ENCODE data around the gene RAC2. TPM values are rescaled to one million over a fixed set of nuclear protein-coding genes. Genes with fewer than 3 reads are reported as not detected.
A peak's percentile ranks its signal among the peaks of the same experiment; 100 is the strongest.
"Not testable (repeated sequence)": the region's sequence is repeated elsewhere in the genome, so short reads cannot be mapped to it uniquely, and the experiment has no call there.

The RAC2 gene
- total RNA-seq, 1 experiment from 2014 or later = 151 TPM

DNA sequence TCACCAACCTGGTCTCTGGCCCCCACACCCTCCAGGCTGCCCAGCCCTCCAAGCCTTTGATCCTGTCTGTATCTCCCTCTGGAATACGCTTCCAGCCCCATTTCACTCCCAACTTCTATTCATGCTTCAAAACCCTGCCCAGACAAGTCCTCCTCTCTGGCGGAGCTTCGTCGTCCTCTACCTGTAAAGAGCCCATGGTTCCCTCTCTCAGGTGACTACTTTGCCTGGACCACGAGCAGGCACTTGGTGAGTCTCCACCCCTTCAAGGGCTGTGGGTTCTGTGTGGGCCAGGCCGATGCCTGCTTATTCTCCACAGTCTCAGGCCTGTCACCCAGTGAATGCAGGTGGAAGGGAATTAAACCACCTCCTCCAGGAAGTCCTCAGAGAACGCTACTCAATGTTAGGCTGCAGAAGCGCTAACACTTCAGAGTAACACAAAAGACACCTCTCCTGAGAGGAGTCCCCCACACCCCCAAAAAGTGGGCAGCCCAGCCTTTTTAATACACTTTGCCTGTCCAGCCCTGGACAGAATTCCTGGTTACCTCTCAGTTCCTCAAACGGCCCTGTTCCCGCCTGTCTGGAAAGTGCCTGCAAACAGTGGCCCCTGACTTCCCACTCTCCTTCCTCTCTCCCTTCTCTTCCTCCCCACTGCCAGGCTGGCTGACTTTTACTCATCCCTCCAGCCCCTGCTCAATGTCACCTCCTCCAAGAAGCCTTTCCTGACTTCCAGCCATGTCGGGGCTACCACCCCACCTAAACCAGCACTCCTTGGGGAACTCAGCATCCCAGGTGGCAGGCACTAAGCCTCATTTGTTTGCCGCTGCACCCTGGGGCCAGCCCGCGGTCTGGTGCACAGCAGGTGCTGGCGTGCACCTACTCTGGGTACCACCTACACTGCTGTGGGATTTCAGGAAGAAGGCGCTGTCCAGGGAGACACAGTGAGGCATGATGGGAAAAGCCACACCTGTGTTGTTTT is 9.0 kb downstream of the RAC2 start:
- no peak for DNase-seq (ENCODE audit: low read depth)

DNA sequence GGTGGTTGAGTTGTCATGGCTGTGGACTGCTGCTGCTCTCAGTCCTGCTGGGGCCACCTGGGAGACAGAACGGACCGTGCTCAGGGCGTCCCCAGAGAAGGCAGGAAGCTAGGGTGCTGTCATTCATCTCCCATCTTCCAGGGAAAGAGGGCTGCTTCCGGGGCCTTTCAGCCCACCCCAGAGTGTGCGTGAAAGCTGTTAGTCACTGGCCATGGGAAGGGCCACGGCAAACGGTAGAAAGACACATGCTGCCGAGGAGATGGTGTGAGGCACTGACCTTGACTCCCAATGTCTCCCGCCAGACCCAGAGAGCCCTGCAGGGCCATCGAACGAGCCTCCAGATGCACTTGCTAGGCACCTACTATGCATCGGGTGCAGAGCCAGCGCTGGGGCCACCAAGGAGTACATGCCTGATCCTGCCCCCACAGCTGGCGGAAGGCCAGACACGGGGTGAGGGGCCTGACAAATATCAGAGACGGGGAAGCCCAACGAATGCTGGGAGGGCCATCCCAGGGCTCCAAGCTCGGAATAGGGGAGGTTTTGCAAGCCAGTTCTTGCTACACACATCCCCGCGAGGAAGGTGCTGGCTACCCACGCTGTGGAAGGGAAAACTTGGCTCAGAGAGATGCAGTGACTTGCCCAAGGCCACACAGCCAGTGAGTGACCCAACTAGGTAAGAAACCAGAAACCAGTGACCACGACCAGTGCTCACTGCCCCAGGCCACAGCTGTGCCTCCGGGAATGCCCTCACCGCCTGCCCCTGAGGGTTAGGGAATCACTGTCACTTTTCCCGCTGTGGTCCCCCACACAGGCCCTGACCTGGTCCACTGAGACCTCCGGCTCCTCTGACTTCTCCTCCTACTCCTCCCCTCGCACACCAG is 10.1 kb downstream of the RAC2 start:
- no peak for DNase-seq (ENCODE audit: low read depth)

DNA sequence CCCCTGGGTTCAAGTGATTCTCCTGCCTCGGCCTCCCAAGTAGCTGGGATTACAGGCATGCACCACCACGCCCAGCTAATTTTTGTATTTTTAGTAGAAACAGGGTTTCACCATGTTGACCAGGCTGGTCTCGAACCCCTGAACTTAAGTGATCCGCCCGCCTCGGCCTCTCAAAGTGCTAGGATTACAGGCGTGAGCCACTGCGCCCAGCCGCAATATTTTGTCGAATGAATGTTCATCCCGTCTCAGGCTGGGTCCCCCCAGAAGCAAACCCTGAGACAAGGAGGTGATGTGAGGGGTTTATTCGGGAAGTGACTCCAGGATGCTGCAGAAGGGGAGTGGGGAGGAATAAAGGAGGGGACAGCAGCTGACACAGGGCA is 10.7 kb downstream of the RAC2 start:
- not testable (repeated sequence) for DNase-seq (ENCODE audit: low read depth)

DNA sequence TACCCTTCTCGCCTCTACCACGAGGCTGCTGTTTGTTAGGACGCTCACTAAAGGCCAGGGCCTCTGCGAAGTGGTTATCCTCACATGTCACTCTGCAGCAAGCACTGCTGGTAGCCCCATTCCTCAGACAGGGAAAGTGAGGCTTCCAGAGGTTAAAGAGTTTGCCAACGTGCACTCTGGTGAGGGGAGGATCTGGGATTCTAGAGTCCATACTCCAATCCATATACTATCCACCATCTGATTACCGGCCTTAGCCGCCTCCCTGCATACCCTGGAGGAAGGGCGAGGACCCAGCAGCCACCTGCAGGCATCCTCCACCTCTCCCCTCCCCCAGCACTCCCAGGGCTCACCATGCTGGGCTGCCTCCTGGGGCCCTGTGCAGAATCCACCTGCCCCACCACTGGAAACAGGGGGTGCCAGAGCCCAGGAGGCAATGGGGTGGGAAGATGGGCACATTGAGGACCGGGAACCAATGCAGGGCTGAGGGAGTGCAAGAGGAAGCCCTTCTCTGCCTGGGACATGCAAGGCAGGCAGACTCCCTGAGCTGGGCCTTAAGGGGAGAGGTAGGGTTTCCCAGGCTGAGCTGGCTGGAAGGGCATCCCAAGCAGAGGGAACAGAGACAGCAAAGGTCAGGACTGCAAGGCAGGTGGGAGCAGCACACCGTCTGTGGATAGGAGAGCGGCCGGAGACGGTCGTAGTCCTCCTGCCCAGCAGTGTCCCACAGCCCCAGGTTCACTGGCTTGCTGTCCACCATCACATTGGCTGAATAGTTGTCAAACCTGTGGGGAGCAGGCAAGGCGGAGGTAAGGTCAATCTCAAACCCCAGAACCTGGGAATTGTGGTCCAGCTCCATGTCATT is 11.7 kb downstream of the RAC2 start:
- no peak for DNase-seq (ENCODE audit: low read depth)

DNA sequence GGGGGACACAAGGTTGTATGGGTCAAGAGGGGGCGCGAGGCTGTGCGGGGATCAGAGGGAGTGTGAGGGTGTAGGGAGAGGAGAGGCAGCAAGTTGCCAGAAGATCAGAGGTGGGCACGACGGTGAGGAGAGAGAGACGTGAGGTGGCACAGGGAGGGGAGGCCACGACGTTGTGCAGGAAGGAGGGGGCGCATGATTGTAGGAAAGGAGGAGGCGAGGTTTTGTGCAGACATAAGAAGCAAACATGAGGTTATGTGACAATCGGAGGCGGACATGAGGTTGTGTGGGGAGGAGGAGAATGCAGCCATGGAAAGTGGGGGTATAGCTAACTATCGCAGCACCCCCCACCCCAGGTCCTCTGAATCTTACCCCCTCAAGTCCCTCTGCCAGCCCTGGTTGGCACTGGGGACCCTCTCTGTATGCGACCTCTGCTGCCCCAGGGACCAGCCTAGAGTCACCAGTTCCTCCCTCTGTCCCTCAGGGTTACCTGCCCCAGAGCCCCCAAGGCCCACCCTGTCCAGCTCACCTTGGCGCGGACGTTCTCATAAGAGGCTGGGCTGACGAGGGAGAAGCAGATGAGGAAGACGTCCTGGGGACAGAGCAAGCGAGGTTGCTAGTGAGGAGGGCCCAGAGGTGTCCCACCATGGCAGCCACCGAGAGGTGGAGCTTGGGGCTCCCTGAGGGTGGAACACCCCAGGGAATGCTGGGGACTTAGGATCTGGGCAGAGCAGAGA is 12.5 kb downstream of the RAC2 start:
- no peak for DNase-seq (ENCODE audit: low read depth)

DNA sequence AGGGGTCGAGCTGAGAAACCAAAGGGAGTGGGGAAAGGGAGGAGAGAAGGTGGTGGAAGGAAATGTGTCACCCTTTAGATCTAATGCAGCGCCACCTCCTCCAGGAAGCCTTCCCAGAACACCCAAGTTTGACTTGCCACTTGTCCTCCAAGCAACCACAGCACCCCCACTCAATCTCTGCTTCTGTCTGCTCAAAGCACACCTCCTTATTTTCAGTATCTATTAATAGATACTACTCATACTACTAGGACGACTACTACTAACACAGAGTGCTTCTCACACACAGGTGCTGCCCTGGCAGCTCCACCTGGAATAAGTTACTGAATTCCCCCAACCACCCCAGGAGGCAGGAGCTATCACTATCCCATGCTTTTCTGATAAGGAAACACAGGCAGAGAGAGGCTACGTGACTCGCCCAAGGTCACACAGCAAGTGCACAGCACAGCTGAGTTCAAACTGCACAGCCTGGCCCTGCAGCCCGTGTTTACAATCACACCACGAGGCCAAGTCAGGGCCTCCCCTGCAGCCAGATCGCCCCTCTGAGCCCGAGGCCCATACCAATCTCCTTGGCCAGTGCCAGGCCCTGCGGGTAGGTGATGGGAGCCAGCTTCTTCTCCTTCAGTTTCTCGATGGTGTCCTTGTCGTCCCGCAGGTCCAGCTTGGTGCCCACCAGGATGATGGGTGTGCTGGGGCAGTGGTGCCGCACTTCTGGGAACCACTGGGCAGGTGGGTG is 13.2 kb downstream of the RAC2 start:
- DNase-seq (ENCODE audit: low read depth) = no peak

DNA sequence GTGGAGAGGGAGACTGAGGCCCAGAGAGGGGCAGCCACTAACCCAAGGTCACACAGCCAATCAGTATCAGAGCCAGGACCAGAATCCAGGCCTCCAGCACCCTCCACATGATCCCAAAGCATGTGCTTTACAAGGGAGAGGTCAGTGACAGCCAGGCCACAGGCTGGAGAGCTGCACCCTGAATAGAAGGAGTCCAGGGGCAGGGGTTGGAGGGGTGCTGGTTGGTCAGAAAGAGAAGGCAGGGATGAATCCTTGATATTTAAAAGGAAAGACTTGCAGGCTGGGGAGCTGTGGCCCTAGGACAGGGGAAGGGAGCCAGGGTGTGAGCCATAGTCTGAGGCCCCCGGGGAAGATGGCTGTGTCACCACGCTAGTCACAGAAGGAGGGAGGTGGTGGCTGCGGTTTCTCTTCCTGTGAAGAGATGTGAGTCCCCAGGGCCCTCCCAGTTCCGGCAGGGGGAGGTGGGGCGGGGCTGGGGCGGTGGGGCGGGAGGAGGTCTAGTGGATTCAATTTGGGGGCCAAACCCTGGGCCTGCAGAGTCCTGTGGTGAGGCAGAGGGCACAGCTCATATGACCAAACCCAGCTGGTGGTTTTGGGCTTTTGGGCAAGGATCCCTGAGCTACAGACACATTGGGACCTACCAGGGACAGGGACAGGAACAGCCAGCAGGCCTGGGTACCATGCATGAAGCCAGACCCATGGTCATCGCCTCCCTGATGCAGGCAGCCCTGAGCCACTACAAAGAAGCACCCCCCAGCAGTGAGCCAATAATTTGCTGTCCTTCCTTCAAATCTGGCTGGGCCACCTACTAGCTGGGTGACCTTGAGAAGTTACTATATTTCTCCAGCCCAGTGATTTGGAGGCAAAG is 14.0 kb downstream of the RAC2 start:
- peak; percentile 95 for DNase-seq (ENCODE audit: low read depth)

DNA sequence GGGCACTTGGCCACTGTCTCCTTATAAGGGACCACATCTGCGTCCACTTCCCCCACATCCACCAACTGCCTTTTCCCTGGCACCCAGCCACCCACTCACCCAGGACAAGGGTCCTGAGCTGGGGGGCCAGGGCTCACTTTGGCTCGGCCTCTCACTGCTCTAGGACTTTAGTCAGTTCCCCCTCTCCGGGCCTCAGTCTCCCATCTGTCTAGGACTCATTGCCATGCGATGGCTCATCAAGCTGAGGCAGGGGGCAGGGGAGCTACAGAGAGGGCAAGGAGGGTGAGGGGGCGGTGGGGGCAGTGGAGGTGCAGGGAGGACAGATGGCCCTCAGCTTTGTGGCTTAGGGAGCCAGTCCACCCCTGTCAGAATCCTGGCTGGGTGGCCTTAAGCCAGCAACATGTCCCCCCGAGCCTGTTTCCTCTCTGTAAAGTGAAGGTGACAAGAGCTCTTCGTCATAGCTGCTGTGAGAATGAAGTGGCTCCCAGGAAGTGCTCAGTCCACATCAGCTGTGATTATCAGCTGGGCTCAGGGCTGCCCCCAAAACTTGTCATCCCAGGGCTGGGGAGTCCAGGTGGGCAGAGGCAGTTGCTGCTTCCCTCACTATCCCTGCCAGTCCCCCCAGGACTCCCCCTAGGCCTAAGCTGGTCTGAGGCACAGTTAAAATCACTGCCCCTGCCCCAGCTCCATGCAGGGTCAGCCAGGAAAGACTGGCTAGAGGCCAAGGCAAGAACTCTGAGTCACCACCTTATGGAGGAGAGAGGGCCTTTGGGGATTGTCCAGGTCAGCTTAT is 14.9 kb downstream of the RAC2 start:
- DNase-seq (ENCODE audit: low read depth) = peak; percentile 92

DNA sequence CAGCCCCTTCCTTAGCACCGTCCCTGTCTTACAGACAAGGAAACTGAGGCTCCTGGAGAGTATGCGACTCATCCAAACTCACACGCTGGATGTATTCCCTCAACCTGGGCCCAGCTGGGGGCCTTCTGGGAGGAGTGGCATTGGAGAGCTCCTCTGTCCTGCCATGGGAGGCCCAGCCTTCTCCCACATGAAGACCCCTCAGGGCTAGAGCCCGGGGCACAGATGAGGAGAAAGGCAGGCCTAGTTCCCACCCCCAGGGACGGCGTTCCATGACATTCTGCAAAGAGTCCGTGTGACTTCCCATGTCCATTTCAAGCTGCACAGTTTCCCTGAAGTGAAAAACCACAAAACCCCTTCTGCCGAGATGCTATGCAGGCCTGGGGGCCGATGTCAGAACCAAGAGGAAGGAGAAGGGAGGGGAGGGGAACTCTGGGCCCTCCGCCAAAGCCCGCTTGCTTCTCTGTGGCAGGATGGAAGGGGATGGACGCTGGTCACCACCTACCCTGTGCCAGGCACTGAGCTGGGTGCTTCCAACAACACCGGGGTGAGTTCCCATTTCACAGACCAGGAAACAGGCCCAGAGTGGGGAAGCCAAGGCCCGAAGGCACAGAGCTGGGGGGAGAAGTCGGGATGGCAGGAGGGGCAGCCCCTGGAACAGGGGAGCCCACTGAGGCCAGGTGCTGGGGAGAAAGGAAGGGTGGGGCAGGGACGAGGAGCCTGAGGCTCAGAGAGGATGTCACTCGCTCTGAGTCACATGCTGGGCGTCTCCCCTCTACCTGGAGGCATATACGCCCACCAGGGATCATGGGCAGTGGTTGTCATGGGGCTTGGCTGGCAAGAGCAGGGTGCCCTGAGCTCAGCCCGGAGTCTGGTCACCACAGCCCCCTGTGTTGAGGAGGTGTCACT is 15.7 kb downstream of the RAC2 start:
- peak; percentile 92 for DNase-seq (ENCODE audit: low read depth)

DNA sequence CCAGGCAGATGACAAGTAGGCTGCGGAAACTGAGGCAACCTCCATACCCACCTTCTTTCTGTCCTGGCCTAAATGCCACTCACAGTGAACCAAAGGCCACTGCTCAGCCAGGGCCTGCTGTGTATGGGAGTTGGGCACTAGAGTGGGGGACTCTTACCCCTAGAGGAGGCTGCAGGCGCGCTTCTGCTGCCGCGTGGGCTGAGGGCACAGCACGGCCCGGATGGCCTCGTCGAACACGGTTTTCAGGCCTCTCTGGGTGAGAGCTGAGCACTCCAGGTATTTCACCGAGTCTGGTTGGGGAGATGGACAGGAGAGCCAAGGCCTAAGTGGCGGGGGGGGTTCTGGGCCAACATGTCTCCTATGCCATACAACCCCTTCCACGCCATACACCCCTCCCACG is 17.6 kb downstream of the RAC2 start:
- DNase-seq (ENCODE audit: low read depth) = no peak

DNA sequence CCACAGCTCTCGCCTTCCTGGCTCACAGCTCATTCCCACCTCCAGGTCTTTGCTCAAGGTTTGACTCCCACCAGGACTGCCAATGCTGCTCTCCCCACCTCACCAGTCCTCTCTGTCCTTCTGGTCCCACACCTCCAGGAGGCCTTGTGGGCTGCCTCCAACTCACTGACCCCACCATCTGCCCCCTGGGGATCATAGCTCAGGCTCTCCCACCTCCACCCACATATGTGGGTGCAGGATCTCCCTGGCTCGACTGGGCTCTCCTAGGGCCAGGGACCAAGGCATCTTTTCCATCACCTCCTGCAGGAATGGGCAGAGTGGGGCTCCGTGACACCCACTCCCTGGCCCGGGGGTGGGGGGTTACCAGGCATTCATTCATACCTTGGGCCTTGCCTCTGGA is 18.0 kb downstream of the RAC2 start:
- no peak for DNase-seq (ENCODE audit: low read depth)

DNA sequence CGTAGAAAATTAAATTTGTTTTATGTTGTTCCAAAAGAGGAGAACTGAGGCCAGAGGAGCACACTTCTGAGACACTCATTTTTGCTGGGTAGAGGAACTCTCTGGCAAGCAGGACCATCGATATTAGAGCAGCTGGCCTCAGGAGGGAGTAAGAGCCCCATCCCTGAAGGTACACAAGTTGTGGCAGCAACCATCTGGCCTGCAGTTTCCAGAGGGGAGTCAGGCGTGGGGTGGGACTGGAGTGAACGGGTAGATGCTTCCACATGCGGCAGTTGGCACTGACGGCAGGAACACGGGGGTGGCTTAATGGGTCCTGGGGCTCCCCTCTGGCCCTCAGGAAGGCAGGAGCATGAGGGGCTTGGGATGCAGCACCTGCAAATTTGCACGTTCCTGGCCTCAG is 18.6 kb downstream of the RAC2 start:
- no peak for DNase-seq (ENCODE audit: low read depth)

DNA sequence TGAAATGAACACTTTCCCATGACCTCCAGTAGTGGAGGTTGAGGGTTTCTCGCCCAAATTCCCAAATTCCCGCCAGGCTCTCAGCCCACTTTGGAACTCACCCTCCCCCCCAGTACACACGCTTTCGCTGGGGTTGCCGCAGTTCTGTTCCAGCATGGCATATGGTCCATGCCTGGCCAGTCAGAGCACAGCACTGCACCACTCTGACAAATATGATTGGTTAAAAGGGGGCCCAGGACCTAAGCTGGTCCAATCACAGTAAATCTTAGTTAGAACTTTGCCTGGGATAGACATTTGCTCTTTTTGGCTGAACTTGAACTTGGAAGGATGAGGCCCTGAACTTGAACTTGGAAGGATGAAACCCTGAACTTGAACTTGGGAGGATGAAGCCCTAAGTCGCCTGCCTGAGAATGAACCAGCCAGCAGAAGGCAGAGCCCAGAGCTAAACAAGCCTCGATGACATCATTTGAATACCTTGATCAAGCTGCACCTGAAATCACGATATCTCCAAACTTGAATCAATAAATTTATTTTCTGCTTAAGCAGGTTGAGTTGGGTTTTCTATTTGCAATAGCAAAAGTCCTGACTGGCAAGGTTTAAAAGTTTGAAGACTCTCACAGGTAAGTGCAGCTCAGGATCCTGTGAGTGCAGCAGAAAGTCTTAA is 19.2 kb downstream of the RAC2 start:
- DNase-seq (ENCODE audit: low read depth) = no peak

DNA sequence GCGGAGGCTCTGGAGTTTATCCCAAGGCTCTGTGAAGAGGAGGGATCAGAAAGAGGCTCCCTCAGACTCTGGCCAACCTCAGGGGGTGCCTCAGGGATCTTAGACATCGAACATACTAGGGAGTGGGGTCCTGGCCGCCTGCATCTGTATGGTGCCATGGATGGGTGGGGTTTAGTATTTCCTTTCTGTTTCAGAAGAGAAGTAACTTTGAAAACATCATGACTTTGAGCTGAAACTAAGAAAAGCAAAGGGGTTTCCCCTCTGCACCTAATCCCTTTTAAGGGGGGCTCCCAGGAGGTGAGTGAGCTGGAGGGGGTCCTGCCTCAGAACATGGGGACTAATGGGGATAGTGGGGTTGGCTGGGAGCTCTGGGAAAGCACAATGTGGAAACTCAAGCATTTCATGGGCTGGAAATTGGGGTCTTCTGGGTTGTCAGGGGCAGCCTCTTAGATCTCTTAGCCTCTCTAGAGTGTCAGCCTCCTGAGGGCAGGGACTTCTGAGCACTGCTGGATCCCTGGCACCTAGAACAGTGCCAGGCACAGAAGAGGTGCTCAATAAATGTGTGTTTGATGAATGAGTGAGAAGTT is 20.0 kb downstream of the RAC2 start:
- DNase-seq (ENCODE audit: low read depth) = no peak

DNA sequence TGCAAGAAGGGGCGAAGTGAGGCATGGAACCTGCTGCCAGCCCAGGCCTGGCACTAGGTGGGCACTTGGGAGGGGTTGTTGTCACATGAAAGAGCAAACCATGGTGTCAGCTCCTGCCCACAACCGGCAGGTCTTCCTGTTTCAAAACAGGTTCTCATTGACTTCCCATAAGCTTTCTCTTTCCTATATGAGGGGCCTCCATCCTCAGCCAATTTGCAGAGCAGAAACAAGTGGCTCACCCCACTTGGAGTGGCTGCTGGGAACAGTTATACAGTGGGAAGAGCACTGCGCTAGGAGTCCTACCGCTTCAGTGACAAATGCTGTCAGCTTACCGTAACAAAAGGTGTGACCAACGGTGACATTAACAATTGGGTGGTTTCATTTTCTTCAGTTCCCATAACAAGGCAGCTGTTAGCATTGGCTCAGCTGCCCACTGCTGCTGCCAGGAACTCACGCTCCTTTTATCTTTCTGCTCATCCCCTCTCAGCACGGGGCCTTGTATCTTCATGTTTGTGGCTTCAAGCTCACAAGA is 21.6 kb downstream of the RAC2 start:
- DNase-seq (ENCODE audit: low read depth) = no peak
